HL-60 (cell line): ENCODE results near the gene MACROD2.

Source experiments
- DNase-seq, 2 experiments: peaks; one replicate each; pipeline ENCODE4 v3.0.0-alpha.2; 2010 to 2020; ENCODE audit warnings: low read depth in 1 of 2, low spot score in 1 of 2
- H3K27ac ChIP-seq: fragments of 250-450 bp; sonication (Bioruptor Pico); replicated peaks from 2 replicates; pipeline ENCODE4 v1.5.1; 2020; ENCODE audit warnings: mild to moderate bottlenecking, moderate library complexity
- H3K27me3 ChIP-seq: fragments of 250-450 bp; sonication (Bioruptor Pico); 2 replicates; pipeline ENCODE4 v1.5.1; 2021; ENCODE audit warnings: mild to moderate bottlenecking, moderate library complexity; ENCODE audit not compliant: insufficient read depth, poor library complexity, severe bottlenecking
- H3K4me3 ChIP-seq: replicated peaks from 2 replicates; pipeline ENCODE4 v1.5.1; 2011; ENCODE audit warnings: mild to moderate bottlenecking, control low read depth, low read length; ENCODE audit not compliant: insufficient read depth
- CTCF ChIP-seq: IDR thresholded peaks from one replicate; pipeline ENCODE4 v1.5.1; 2011; ENCODE audit warnings: low read length, control low read depth, inconsistent platforms; ENCODE audit not compliant: insufficient read depth
- GABPA ChIP-seq: IDR thresholded peaks from 2 replicates; pipeline ENCODE4 v1.6.1; 2012; ENCODE audit warnings: low read depth
- POLR2AphosphoS5 ChIP-seq: IDR thresholded peaks from 2 replicates; pipeline ENCODE4 v1.6.1; 2012; ENCODE audit warnings: low read depth
- REST ChIP-seq: IDR thresholded peaks from 2 replicates; pipeline ENCODE4 v1.6.1; 2012; ENCODE audit warnings: low read depth; ENCODE audit not compliant: insufficient replicate concordance
- SPI1 ChIP-seq: IDR thresholded peaks from 2 replicates; pipeline ENCODE4 v1.6.1; 2012; ENCODE audit warnings: low read depth, mild to moderate bottlenecking, borderline replicate concordance

Gene MACROD2

GRCh38 chr20:14696478-14696877 lies 701.2 kb downstream of the MACROD2 start:
- DNase-seq: no peak
- H3K27me3 ChIP-seq: no peaks in the 10 kb centered on the region
- no peak overlapping the region for H3K27ac ChIP-seq
- TF ChIP-seq POLR2AphosphoS5: no peak
- TF ChIP-seq CTCF: no peak
- no peak for TF ChIP-seq REST
- no peak for TF ChIP-seq GABPA
- TF ChIP-seq SPI1: no peak
- H3K4me3 ChIP-seq: no peak overlapping the region

- no peak for DNase-seq
- Histone ChIP-seq H3K27me3 (no peaks in the 10 kb centered on the region), H3K4me3 (no peak overlapping the region), H3K27ac (no peak overlapping the region)
- TF ChIP-seq GABPA: no peak
- no peak for TF ChIP-seq REST
- TF ChIP-seq POLR2AphosphoS5: no peak
- TF ChIP-seq CTCF: no peak
Measured at GRCh38 chr20:14696937-14697336, 701.6 kb downstream of the MACROD2 start.

- TF ChIP-seq POLR2AphosphoS5 (no peak), CTCF (no peak), SPI1 (no peak), REST (no peak), GABPA (no peak)
- no peak overlapping the region for H3K4me3 ChIP-seq
- H3K27ac ChIP-seq: no peak overlapping the region
- no peak for DNase-seq
- no peaks in the 10 kb centered on the region for H3K27me3 ChIP-seq
Measured at GRCh38 chr20:14698125-14698524, 702.8 kb downstream of the MACROD2 start.
